Activated CD4-positive, alpha-beta T cell treated with anti-CD3 and anti-CD28 coated beads, Interleukin-2, amount 50 U/mL, for 4 hours (primary cell): ENCODE data around the gene TEX9.
"Not testable (repeated sequence)": the region's sequence is repeated elsewhere in the genome, so short reads cannot be mapped to it uniquely, and the experiment has no call there.

Experiments
- DNase-seq, 2 experiments: peaks; one replicate each; pipeline ENCODE4 v3.0.0-alpha.2; 2020

Gene TEX9

GRCh38 chr15:56367156-56367555 is 1.9 kb downstream of the TEX9 start:
- DNase-seq, result no peak

DNA sequence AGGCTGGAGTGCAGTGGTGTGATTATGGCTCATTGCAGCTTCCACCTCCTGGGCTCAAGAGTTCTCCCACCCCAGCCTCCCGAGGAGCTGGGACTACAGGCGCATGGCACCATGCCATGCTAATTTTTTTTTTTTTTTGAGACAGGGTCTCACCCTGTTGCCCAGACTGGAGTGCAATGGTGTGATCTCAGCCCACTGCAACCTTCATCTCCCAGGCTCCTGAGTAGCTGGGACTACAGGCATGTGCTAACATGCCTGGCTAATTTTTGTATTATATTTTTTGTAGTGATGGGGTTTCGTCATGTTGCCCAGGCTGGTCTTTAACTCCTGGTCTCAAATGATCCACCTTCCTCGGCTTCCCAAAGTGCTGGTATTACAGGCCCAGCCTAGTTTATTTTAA is 4.0 kb downstream of the TEX9 start:
- DNase-seq, result no peak

DNA sequence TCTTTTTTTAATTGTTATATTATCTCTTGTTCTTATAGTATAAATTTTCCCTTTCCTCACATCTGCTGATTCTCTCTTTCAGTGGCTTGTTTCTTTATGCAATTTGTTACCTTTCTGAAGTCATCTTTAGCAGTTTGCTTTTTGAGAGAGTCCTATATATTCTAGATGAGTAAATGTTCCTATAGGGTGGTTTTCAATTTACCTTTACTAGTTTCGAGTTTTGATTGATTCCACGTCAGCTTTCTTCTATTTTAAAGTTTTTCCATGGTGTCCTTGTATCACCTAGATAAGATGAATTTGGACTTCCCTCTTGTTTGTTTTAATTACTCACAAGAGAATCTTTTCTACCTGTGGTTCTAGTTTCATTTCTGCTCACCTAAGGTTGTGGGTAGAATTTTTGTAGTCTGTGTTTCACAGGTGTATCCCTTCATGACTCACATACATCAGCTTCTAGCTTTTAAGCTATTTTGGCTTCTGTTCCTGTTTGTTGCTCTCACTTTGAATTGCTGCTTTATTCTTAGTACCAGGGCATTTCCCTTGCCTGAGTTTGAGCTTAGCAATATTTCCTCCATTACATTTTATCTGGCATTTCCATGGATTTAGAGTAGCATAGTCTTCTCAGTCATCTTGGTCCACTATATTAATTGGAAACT is 6.4 kb downstream of the TEX9 start:
- DNase-seq, result no peak

GRCh38 chr15:56374693-56375092 is 9.5 kb downstream of the TEX9 start:
- DNase-seq, result not testable (repeated sequence)

DNA sequence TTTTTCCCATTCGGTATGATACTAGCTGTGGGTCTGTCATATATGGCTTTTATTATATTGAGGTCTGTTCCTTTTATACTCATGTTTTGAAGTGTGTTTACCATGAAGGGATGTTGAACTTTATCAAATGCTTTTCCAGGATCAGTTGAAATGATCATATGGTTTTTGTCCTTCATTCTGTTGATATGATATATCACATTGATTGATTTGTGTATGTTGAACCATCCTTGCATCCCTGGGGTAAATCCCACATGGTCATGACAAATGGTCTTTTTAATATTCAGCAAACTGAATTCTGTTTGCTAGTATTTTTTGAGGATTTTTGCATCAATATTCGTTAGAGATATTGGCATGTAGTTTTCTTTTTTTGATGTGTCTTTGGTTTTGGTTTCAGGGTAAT is 12.6 kb downstream of the TEX9 start:
- not testable (repeated sequence) for DNase-seq

GRCh38 chr15:56383010-56383409 is 17.8 kb downstream of the TEX9 start:
- no peak for DNase-seq

GRCh38 chr15:56385908-56386307 is 20.7 kb downstream of the TEX9 start:
- DNase-seq, result no peak

GRCh38 chr15:56390739-56391267 is 25.6 kb downstream of the TEX9 start:
- DNase-seq, result no peak

DNA sequence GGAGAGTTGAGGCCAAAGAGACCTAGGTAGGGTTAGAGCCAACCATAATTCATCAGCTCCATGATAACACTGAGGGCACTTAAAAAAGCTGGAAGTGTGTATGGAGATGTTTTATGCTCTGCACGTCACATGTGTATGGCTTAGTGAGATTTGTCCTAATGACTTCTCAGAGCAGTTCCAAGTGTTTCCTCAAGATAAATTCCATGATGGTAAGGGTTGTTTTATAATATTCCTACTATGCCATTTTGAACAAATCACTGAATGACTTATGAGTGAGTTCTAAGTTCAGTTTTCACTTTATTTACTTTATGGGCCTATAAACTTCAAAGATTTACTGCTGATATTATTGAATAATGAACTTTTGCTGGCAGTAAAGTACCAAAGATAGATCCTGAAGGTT is 28.1 kb downstream of the TEX9 start:
- DNase-seq, result no peak

DNA sequence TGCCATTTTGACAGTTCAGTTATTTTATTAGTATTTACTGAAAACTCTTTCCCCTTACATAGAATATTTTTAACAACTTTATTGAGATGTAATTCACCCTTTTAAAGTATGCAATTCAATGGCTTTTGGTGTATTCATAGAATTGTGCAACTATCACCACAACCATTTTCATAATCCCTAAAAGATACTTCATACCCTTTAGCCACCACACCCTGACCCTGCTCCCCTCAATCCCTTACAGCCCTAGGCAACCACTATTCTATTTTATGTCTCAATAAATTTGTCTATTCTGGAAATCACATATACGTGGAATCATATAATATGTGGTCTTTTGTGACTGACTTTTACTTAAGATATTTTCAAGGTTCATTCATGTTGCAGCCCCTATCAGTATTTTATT is 29.7 kb downstream of the TEX9 start:
- no peak for DNase-seq

DNA sequence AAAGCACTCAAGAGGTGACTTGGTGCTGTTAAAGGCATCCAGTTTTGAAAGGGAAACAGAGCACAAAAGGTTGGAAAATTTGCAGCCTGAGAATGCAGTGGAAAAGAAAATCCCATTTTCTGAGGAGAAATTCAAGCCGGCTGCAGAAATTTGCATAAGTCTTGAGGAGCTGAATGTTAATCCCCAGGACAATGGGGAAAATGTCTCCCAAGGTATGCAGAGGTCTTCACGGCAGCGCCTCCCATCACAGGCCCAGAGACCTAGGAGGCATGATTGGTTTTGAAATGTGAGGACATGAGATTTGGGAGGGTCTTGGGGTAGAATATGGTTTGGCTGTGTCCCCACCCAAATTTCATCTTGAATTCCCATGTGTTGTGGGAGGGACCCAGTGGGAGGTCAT is 32.1 kb downstream of the TEX9 start:
- not testable (repeated sequence) for DNase-seq

DNA sequence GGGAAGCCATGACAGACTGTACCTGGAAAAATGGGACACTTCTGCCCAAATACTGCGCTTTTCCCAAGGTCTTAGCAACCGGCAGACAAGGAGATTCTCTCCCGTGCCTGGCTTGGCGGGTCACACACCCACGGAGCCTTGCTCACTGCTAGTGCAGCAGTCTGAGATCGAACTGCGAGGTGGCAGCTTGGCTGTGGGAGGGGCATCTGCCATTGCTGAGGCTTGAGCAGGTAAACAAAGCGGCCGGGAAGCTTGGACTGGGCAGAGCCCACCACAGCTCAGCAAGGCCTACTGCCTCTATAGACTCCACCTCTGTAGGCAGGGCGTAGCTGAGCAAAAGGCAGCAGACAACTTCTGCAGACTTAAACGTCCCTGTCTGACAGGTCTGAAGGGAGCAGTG is 34.0 kb downstream of the TEX9 start:
- not testable (repeated sequence) for DNase-seq

DNA sequence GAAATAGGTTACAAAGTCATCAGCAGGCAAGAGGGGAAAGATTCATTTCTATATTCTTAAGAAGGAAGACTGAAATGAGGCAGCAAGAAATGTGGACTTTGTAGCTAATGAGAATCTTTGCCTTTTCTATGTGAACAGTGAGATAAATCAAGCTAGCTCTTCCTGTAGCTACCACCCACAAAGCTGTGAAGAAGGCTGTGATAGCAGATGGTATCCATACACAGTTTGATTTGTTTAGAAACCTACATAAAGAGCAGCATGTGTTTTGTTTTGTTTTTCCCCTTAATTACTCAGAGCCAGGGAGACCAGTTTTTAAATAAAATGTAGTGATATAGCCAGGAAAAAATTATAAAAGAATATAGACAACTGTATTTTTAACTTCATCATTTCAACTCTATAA is 45.5 kb downstream of the TEX9 start:
- no peak for DNase-seq

DNA sequence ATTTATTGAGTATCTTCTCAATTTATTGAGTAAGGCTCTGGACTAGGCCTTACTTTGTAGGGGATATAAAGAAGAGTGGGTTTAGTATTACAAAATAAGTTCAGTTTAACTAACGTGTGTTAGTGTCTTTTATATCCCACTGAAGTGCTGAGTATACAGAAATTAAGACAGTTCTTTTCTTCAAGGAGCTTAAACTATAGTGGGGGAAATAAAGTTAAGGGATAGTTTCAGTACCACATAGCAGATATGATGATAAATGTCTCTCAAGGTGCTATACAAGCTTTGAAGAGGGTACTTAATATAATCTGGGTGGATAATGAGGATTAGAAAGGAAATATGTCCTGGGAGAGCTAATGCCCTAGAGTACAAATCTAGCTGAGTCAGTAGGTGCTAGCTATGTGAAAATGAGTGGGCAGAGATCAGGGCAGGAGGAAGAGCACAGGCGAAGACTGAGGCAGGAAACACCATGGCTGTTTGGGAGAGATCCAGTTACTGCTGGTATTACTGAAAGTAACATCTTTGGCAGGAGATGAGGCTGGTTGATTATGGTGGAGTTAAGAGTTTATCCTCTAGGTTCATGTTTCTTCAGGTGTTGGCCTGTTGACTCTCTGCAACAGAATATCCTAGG is 46.0 kb downstream of the TEX9 start:
- no peak for DNase-seq

DNA sequence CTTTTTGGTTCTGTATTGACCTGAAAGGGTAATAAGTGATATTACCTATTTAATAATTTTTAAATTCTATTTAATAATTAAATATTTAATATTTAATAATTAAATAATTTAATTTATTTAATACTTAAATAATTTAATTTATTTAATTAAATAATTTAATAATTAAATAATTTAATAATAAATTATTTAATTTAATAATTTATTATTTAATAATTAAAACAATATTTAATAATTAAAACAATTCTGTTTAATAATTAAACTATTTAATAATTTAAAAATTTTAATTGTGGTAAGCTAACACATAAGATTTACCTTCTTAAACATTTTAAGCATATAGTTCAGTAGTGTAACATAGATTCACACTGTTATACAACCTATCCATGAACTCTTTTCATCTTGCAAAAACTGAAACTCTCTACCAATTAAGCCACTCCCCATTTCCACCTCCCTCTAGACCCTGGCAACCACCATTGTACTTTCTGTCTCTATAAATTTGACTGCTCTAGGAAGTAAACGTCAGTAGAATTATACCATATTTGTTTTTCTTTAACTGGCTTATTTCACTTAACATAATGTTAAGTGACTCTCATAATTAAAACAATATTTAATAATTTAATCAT is 48.0 kb downstream of the TEX9 start:
- not testable (repeated sequence) for DNase-seq

- no peak for DNase-seq
Measured at GRCh38 chr15:56425276-56425675, 60.0 kb downstream of the TEX9 start.

- no peak for DNase-seq
Measured at GRCh38 chr15:56425976-56426375, 60.8 kb downstream of the TEX9 start.

DNA sequence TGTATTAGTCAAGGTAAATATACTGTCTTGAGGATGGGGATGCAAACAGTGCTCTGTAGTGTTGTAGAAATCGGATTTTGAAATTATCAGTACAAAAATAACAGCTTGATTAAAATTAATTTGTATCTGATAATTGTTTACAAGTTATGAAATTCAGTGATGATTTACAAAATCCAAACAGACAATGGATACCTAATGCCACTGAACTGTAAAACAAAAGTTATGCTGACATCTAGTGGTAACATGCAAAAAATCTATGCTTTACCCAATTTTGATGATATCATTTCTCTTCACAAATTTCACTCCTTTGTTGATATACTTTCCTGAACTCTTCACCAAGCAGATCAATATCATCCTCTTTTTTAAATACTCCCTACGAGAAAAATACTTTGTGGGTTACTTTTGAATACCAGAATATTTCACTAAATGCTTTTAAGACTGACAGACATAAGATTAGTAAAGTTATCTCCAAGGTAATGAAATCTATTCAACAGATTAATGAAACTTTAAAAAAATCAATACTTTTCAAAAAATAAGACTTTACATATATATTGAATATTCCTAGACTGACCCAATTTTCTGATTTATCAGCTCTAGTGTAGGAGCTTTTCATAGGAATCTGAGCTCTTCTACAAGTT is 63.7 kb downstream of the TEX9 start:
- DNase-seq, result no peak

- no peak for DNase-seq
Measured at GRCh38 chr15:56432304-56432703, 67.1 kb downstream of the TEX9 start.

DNA sequence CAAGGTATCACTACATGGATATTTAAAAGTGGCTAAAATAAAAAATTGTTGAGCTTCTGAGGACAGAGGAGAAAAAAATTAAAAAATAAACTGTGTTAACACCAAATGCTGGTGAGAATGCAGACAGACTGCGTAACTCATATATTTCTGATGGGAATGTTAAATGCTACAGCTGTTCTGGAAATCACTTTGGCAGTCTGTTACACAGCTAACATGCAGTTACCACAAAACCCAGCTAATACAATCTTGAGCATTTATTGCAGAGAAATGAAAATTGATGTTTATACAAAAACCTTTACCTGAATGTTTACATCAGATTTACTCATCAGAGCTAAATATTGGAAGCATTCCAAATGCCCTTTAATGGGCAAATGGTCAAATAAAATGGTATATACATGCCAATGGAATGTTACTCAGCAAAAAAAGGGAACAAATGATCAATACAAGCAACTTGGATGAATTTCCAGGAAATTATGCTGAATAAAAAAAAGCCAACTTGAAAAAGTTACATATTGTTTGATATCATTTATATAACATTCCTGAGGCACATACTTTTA is 75.1 kb downstream of the TEX9 start:
- no peak for DNase-seq

DNA sequence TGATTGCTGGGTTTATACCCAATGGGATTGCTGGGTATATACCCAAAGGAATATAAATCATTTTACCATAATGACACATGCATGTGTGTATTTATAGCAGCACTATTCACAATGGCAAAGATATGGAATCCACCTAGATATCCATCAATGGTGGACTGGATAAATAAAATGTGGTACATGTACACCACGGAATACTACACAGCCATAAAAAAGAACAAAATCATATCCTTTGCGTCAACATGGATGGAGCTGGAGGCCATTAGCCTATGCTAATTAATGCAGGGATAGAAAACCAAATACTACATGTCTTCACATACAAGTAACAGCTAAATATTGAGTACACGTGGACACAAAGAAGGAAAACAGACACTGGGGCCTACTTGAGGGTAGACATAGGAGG is 77.1 kb downstream of the TEX9 start:
- no peak for DNase-seq

GRCh38 chr15:56445746-56446145 is 80.5 kb downstream of the TEX9 start:
- no peak for DNase-seq

GRCh38 chr15:56454836-56455235 is 89.6 kb downstream of the TEX9 start:
- no peak for DNase-seq
